Sciatic nerve (tissue), 2 donors: ENCODE results near the gene COPZ1. TPM values are rescaled to one million over a fixed set of nuclear protein-coding genes. Genes with fewer than 3 reads are reported as not detected.
"Not testable (repeated sequence)": the region's sequence is repeated elsewhere in the genome, so short reads cannot be mapped to it uniquely, and the experiment has no call there.

ENCODE experiments used
- ATAC-seq: fragments of 200-7000 bp; cut with Tn5 transposase; one replicate; pipeline ENCODE4 v1.9.1; 2020; ENCODE audit warnings: mild to moderate bottlenecking, moderate library complexity
- DNase-seq: peaks from one replicate; pipeline ENCODE4 v3.0.0-alpha.2; 2020; ENCODE audit warnings: low spot score
- intact Hi-C: fragments of 100-400 bp; cut with DNase I; formaldehyde crosslinking; loops from one replicate; pipeline ENCODE4 v1.14.2; 2022
- total RNA-seq: library from RNA; stranded (reverse); fragmentation: NEBNext Ultra II Directional; extraction: Animal tissue kit (Norgen Biotek cat#: 25700); gene quantifications from one replicate; pipeline ENCODE4 v1.2.1, GENCODE V29; 2021
- donor health status: DM: no; HTN: no; CAD: no.
- donor health status: DM: no; HTN: no; CAD: no.

COPZ1 gene
- total RNA-seq, 1 donor from 2014 or later: 72.5 TPM

DNA sequence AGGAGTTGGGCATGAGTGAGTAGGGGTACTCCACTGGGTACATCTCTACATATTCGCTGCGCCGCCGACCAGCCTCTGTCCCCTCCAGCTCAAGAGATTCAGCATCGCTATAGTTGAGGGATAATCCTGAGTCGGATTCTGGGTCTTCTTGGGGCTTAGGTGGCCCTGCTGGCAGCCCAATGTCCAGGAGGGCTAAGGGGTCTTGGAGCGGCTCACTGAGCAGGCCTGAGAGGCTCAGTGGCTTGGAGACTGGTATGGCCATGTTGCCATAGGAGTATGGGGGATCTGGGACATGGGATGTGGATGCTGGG, 32.0 kb upstream of the COPZ1 start:
- ATAC-seq: no peak
- intact Hi-C loops: loop anchor here (10.0 kb wide), 1 partner anchor 52 kb away; no protein-coding TSS in a partner anchor
- no peak for DNase-seq

DNA sequence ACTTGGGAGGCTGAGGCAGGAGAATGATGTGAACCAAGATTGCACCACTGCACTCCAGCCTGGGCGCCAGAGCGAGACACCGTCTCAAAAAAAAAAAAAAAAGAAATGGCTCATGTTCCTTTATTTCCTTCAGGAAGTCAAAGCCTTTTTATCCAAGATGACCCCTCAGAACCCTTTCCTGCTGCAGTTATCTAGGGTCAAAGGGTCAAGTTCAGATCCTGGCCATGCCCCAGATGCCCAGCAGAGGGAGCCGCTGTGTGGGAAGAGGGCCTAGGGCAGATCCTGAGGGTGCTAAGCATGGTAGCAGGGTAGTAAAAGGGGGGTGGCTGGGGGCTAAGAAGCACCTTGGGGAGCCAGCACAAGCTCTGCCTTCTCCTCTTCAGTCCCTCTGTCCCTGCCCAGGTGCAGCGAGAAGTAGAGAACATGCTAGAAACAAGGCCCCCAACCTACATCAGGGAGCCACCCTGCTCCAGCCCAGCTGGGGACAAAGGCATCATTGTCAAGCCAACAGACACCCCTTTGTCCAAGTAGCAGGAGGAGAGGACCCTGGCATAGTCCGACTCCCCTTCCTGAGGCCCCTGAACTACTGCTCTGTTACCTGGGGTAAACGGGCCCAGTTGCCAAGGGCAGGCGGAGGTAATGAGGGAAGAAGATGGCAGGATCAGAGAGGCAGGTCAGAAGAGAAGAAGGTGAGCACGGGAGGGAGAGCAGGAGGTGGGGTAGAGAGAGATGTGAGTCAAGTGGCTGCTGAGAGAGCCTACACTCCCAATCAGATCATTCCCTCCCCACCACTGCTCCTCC, 30.6 kb upstream of the COPZ1 start:
- DNase-seq: peak; percentile 70
- peak; percentile 71 for ATAC-seq
- intact Hi-C loops: loop anchor here (10.0 kb wide), 1 partner anchor 50 kb away; no protein-coding TSS in a partner anchor

DNA sequence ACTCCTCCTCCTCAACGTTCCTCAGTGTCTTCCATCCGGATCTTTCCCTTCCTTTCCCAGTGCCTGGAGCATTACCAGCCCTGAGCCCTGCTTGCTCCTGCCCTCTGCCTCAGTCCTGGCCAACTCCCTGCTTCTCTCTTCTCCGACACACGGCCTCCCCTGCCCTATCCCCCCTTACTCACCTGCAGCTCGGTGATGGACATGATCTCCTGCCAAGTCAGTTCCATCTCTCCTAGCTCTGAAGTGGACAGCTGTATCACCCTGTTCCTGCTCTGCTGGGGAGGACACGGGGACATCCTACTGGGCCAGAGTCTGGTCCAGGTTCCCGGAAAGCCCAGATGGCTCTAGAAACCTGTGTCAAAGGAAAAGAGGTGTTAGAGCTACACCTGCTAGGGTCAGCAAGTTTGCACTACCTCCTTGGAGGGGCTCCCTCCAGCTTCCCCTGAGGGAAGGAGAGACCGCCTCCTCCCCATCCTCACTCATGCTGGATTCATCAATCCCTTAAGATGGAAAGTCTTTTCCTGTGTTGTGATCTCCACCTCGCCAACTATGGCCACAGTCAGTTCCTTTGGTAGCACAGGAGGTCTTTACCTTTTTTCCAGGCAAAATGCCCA, 29.9 kb upstream of the COPZ1 start:
- DNase-seq (no peak), ATAC-seq (peak; percentile 14)
- intact Hi-C loops: loop anchor here (10.0 kb wide), 1 partner anchor 50 kb away; no protein-coding TSS in a partner anchor

DNA sequence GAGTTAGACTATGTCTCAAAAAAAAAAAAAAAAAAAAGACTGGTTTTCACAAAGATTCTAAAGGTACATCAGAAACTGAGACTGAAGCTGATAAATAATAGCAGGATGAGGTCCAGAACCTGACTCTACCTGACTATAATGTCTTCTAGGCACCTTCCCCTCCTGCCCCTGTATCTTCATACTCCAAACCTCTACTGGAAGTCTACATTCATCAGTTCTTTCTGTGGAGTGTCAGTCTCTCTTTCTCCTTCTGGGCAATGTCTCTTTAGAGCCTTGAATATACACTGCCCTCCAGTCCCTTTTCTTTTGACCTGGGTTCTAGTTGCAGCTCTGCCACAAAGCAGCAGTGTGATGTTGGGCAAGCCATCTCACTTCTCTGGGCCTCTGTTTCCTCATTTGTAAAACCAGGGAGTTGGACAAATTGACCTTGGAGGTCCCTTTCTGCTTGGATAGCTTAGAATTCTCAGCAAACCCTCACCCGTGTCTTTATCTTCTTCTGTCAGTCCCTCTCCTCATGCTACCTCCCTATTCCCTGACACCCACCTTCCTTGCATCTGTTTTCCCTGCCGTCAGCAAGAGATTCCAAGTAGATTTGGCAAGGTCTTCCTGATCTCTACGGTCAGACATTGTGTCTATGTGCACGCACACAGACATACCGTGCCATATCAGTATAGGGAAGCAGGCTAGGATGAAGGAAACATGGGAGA, 28.4 kb upstream of the COPZ1 start:
- DNase-seq (no peak), ATAC-seq (no peak)
- intact Hi-C loops: loop anchor here (10.0 kb wide), 1 partner anchor 48 kb away; no protein-coding TSS in a partner anchor

DNA sequence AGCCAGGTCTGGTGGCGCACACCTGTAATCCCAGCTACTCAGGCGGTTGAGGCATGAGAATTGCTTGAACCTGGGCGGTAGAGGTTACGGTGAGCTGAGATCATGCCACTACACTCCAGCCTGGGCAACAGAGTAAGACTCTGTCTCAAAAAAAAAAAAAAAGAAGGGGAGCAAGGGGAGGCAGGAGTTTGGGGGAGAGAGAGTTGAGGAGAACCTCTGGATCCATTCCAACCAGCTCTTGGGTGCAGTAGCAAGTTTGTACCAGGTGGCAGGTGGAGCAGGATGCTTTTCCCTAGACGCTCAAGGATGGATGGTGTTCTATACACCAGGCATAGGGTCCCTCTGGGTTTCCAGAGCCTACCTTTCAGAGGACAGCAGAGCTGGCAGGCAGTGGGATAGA, 26.0 kb upstream of the COPZ1 start:
- DNase-seq (no peak), ATAC-seq (no peak)
- intact Hi-C loops: loop anchor here (10.0 kb wide), 1 partner anchor 46 kb away; no protein-coding TSS in a partner anchor

DNA sequence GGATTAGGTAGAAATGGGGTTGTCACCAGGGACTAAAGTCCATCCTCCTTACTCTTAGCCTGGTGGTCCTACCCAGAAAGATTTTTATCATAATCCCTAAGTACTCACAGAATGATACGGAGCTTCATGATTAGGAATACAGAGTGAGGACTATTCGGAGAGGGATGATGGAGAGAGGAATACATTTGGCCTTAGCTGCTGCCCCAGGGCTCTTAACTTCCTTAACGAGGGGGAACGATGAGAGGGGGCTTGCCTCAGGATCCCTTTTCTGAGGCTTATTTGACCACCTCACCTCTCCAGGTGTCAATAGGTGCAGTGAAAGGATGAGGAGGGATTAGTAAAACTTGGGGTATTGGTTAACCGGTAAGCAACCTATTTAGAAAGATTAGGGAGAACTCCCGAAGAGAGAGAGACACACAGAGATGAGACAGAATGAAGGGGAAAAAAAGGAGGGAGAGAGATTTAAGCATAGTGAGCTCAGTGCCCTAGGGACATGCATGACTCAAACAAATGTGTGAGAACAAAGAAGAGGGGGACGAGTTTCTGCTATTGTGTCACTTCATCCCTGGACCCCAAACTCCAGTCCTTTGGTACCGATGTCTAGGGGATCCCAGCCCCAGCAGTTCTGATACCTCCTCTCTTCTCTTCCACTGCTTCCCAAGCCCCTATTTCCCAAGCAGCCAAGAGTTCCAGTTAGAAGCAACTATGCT, 25.3 kb upstream of the COPZ1 start:
- DNase-seq (no peak), ATAC-seq (no peak)
- intact Hi-C loops: loop anchor here (10.0 kb wide), 1 partner anchor 45 kb away; no protein-coding TSS in a partner anchor

DNA sequence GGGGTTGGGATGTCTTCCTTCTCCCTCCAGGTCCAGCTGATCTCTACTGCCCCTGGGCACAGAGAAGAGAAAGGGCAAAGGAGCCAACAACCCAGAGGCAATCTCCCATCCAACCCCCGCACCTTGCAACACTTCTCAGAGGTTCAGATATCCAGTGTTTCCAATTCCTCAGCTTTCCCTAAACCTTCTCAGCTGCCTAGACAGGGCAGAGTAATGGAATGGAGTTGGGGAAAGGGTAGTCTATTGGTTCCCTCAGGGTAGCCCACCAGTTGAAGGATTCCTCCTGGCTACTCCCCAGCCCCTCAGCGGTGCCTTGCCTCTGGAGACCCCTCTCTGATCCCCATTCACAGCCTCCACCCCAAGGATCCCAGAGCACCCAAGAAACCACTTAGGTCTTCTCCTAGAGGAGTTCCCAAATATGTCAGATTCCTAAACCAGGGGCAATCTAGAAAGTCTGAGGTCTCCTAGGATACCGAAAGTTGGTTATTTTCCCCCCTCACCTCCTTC, 24.7 kb upstream of the COPZ1 start:
- DNase-seq (no peak), ATAC-seq (no peak)
- intact Hi-C loops: no loop called here

DNA sequence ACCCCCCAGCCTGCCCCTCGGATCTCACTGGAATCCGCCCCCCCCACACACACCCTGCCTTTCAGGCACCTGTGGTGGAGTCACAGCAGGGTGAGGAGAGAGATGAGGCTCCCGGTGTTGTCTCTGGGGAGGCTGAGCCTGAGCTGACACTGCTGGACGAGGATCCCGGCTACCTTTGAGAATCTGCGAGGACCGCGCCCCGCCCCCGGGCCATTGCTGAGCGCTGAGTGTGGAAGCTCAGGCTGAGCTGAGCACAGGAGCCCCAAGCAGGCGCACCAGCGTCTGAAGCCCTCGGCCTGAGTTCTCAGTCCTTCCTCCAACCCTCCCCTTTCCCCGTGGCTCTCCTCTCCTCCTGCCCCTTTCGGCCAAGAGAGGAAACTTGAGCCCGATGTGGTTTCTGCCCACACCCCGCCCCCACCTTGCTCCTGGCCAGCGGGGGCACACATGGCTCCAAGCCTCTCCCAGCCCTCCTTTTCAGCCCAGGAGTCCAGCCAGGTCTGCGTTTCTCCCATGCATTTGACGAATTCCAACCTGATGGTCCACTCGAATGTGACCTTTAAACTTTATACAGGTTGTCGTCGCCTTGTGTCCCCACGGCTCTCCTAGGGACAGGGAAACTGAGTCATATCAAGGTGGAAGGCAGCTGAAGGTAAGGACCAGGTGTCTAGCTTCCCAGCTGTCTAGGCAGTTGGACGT, 24.1 kb upstream of the COPZ1 start, which contains the start of gene NFE2:
NFE2 (minus strand) TSS at position 284 of the 696 bp plus-strand sequence. CDS start 5,767 bp downstream, outside the sequence.
- intact Hi-C loops: no loop called here
- DNase-seq (peak; percentile 70), ATAC-seq (peak; percentile 61)

DNA sequence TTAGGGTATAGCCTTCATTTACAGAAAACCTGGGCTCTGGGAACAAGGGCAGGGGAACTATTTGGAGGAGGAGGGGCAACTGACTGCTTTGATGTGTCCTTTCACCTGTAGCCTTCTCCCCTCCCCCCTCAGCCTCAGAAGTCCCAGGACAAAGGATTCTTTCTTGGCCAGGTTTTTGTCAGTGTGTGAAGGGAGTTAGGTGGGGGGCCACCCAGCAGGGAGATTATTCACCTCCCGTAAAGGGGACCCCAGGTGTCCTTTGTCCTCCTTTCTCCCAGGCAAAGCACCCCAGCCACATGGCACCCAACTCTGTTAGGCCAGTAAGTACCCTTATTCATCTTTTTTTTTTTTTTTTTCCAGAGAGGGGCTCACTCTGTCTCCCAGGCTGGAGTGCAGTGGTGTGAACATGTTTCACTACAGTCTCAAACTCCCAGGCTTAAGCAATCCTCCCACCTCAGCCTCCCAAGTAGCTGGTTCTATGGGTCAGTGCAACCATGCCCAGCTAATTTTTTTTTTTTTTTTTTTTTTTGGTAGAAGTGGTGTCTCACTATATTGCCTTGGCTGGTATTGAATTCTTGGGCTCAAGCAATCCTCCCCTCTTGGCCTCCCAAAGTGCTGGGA, 23.4 kb upstream of the COPZ1 start:
- no peak for ATAC-seq
- intact Hi-C loops: no loop called here
- DNase-seq: no peak

DNA sequence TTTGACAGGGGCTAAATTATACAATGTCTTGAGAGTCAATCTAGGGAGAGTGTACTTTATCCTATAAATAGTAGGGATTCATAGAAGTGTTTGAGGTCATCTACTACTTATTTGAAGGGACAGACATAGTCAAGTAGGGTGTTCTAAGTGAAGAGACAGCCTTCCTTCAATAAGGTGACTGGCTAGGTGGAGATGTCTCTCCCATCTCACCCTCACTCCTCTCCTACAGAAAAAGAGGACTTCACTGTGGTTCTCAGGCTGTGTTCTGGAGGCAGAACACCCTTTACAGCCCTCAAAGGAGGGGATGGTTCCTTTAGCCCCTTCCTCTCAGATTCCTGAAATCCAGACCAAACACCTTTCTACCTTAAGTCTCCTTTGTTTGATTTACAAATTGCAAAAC, 21.3 kb upstream of the COPZ1 start:
- no peak for ATAC-seq
- intact Hi-C loops: no loop called here
- DNase-seq: no peak

DNA sequence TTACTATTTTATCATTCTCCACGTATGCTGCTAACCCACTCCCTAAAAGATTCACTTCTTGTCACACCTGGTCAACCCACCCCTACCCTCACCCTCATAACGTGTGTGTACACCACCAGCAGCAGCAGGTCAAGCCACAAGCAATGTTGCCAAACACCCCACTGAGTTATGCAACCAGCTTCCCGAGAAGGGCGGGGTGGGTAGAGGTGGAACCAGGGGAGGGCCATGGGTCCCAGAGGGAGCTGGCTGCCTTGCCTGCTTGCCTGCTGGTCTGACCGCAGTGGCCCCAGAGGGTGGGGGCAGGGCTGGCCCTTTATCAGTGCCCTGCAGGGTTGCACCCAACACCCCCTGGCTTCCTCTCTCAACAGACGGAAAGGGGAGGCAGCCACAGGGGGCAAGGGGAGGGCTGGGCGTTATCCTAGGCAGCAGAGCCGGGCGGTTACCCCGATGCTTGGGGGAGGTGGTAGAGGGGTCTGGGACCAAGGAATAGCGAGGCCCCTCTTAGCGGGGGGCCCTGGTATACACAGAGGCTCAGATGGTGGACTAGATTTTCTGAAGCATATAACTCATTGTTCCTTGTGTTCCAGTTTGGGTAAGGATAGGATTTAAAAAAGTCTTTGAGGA, 20.6 kb upstream of the COPZ1 start:
- DNase-seq: peak; percentile 84
- intact Hi-C loops: no loop called here
- peak; percentile 84 for ATAC-seq

DNA sequence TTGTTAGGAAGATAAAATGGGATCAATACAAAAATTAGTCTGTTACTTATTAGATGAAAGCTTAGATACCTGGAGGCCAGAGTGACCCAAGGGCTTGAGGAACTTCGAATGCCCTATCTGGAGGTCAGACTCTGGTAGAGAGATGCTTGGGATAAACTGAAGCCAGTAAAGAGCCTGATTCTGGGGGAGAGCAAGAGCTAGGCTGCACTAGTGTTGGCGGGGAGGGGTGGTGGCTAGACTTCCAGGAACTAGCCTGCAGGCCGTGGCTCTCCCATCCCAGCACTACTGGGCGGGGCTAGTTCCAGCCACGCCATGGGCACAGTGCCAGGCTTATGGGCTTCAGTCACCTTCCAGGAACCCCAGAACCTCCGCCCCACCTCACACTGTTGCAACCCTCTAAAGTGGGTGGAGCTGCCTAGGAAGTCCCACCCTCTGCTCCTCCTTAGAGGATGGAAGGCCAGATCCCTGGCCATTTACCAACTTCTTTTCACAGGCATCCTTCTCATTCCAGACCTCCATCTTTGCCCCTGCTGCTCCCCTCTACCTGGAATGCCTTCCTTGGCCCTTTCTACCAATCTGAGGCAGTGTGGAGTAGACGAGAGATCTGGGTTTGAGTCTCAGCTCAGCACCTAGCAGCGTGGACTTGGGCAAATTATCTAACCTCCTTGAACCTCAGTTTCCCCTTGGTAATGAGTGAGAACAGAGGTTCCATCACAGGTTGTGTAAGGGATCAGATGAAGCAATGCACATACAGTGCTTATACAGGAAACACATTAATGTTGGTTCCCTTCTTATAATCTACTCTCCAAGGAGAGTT, 17.8 kb upstream of the COPZ1 start:
- peak; percentile 90 for DNase-seq
- intact Hi-C loops: no loop called here
- peak; percentile 90 for ATAC-seq

DNA sequence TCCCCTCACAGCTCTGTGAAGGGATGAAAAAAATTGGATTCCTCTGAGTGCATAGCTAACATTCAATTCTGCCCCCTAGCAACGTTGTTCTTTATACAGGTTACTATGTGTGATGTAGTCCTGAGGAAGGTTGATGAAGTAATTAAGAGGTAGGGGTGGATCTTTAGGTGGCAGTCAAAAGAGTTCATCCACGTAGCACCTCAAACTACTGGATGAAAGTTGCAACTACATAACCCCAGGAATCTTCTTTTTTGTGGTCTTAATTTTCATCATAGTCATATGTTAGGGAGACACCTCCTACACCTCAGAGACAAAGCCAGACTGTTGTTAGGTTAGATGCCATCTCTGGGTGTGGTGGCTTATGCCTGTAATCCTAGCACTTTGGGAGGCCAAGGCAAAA, 13.9 kb upstream of the COPZ1 start:
- no peak for DNase-seq
- no peak for ATAC-seq
- intact Hi-C loops: no loop called here

DNA sequence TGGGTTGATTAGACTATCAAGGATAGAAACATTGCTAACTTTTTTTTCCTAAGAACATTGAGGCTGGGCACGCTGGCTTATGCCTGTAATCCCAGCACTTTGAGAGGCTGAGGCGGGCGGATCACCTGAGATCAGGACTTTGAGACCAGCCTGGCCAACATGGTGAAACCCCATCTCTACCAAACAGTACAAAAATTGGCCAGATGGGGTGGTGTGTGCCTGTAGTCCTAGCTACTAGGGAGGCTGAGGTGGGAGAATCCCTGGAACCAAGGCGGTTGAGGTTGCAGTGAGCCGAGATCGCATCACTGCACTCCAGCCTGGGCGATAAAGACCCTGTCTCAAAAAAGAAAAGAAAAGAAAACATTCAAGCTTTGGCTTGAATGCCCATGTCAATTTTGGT, 12.6 kb upstream of the COPZ1 start:
- ATAC-seq, intact Hi-C loops, DNase-seq: not testable (repeated sequence)

DNA sequence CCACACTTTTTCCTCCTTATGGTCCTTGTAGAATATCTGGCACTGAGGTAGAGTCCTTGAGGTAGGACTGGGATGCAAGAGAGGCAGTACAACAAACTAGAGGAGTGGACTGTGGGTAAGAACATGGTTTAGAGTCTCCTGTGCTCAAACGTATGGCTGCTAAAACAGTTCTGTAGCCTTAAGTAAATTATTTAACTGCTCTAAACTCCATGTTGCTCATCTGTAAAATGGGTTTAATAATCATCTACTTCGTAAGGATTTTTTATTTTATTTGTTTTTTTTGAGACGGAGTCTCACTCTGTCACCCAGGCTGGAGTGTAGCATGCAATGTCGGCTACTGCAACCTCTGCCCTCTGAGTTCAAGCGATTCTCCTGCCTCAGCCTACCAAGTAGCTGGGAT, 3.6 kb upstream of the COPZ1 start:
- intact Hi-C loops: no loop called here
- no peak for DNase-seq
- ATAC-seq: no peak

DNA sequence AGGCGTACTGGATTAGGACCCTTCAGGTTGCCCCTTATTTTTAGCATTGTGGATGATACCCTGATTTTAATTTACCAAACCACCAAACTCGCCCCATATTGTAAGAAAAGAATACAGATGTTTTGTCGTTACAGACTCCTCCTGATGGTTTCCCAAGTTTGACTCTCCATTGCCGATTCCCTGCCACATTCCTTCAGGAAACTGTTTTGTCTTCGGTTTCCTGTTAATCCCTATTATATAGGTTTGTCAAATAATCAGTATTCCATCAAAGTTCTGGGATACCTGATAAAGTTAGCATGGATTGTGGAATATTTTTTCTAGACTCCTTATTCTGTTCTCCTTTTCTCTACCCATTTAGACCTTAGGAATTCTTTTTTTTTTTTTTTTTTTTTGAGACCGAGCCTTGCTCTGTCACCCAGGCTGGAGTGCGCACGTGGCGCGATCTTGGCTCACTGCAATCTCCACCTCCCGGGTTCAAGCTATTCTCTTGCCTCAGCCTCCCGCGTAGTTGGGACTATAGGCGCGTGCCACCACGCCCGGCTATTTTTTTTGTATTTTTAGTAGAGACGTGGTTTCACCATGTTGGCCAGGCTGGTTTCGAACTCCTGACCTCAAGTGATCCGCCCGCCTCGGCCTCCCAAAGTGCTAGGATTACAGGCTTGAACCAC, 645 bp downstream of the COPZ1 start:
- DNase-seq, ATAC-seq, intact Hi-C loops: not testable (repeated sequence)
